Suppressor macrophage (primary cell): Measurements from ENCODE around the gene FOXD4L5.
"Not testable (repeated sequence)": the region's sequence is repeated elsewhere in the genome, so short reads cannot be mapped to it uniquely, and the experiment has no call there.

Experiments
- DNase-seq, 4 experiments: peaks; one replicate each; pipeline ENCODE4 v3.0.0-alpha.2; 2020 to 2022
- total RNA-seq, 17 experiments: gene quantifications; one replicate each; lab custom pipeline; 2026; ENCODE audit warnings: mixed read lengths in 6 of 17, inconsistent platforms in 3 of 17; lab: John Stamatoyannopoulos, UW

FOXD4L5 gene
- total RNA-seq, result 0 to 0.33 (median 0) reads per million in 17 experiments

DNA sequence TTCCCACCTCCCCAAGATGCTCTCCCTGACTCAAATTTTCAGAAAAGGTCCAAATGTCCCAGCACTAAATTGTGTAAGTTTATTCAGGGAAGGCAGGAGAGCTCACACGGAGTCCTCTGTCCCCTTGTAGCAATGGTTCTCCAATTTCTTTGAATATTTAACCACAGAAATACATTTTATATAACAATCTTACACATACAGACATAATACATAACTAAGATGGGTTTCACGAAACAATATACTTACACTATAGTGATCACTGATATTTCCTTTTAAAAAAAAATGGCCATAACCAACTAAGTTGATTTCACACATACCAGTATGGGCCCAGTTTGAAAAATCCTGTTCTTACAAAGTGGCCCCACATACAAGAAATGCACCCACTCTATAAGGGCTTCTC is at the start of gene FOXD4L5:
TSS of gene FOXD4L5 (minus strand) at position 101 of the 400 bp plus-strand sequence. CDS start 832 bp downstream, outside the sequence.
- not testable (repeated sequence) for DNase-seq

DNA sequence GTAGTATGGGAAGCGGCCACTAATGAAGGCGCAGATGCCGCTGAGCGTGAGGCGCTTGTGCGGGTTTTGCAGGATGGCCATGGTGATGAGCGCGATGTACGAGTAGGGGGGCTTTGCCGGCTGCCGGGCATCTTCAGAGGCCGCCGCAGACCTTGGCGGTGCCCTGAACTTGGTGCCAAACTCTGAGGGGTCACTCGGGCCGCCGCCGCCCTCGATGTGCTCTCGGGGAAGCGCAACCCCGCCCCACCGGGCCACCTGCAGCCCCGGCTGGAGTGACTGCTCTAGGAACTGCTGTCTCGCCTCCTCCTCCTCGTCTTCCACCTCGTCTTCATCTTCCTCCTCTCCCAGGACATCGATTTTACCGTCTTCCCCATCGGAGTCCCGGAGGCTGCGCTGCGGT is 1.1 kb downstream of the FOXD4L5 start:
- DNase-seq, result peak in 1 of 4 experiments; percentile 0

DNA sequence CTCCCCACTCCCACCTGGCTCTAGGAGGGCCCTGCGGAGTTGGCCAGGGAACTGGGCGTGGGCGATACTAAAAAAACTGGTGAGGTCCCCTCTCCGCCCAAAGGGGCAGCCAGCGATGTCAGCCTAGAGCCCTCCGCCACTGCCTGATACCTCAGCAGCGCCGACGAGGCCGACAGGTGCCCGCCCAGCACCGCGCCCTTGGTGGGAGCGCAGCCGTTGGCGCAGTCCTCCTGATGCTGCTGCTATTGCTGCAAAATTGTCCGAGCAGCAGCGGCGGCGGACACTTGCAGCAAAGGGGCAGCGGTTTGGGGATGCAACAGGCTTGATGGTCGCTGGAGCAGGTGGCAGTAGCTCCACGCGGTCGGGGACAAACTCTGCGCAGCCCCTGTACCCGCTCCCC is 2.0 kb downstream of the FOXD4L5 start:
- DNase-seq, result not testable (repeated sequence)
